HEK293 (cell line): Measurements from ENCODE around the gene NOL9.

Source experiments
- BCL11B ChIP-seq: fragments of 450-650 bp; formaldehyde crosslinking; IDR thresholded peaks from 2 replicates; pipeline ENCODE4 v1.5.1; 2016; ENCODE audit warnings: low read depth, missing biosample characterization, missing genetic modification characterization
- GLI4 ChIP-seq: fragments of 450-650 bp; formaldehyde crosslinking; IDR thresholded peaks from 2 replicates; pipeline ENCODE4 v1.5.1; 2016; ENCODE audit warnings: missing biosample characterization, missing genetic modification characterization
- KLF1 ChIP-seq: fragments of 450-650 bp; formaldehyde crosslinking; IDR thresholded peaks from 2 replicates; pipeline ENCODE4 v1.5.1; 2016; ENCODE audit warnings: missing biosample characterization, missing genetic modification characterization
- KLF8 ChIP-seq: fragments of 450-650 bp; formaldehyde crosslinking; IDR thresholded peaks from 2 replicates; pipeline ENCODE4 v1.5.1; 2016; ENCODE audit warnings: missing biosample characterization, missing genetic modification characterization
- KLF9 ChIP-seq: fragments of 450-650 bp; formaldehyde crosslinking; IDR thresholded peaks from 2 replicates; pipeline ENCODE4 v1.5.1; 2016; ENCODE audit warnings: missing biosample characterization, missing genetic modification characterization, low read depth
- ZBTB7A ChIP-seq: fragments of 450-650 bp; formaldehyde crosslinking; IDR thresholded peaks from 2 replicates; pipeline ENCODE4 v1.5.1; 2016; ENCODE audit warnings: low read depth, missing biosample characterization, missing genetic modification characterization
- ZFP41 ChIP-seq: fragments of 450-650 bp; formaldehyde crosslinking; IDR thresholded peaks from 2 replicates; pipeline ENCODE4 v1.5.1; 2016; ENCODE audit warnings: missing biosample characterization, missing genetic modification characterization, borderline replicate concordance
- ZNF114 ChIP-seq: fragments of 450-650 bp; formaldehyde crosslinking; IDR thresholded peaks from 2 replicates; pipeline ENCODE4 v1.5.0; 2017; ENCODE audit warnings: missing biosample characterization, missing genetic modification characterization
- ZNF184 ChIP-seq: fragments of 450-650 bp; IDR thresholded peaks from 2 replicates; pipeline ENCODE4 v1.5.1; 2018; ENCODE audit warnings: missing biosample characterization, mild to moderate bottlenecking, missing genetic modification characterization
- ZNF24 ChIP-seq: fragments of 450-650 bp; formaldehyde crosslinking; IDR thresholded peaks from 2 replicates; pipeline ENCODE4 v1.5.1; 2016; ENCODE audit warnings: missing biosample characterization, missing genetic modification characterization
- ZNF311 ChIP-seq: fragments of 450-650 bp; formaldehyde crosslinking; IDR thresholded peaks from 2 replicates; pipeline ENCODE4 v1.5.1; 2017; ENCODE audit warnings: missing biosample characterization, missing genetic modification characterization, borderline replicate concordance
- ZNF423 ChIP-seq: fragments of 450-650 bp; formaldehyde crosslinking; IDR thresholded peaks from 2 replicates; pipeline ENCODE4 v1.5.1; 2016; ENCODE audit warnings: missing biosample characterization, missing genetic modification characterization
- ZNF473 ChIP-seq: fragments of 450-650 bp; formaldehyde crosslinking; IDR thresholded peaks from 2 replicates; pipeline ENCODE4 v1.5.1; 2017; ENCODE audit warnings: missing biosample characterization, missing genetic modification characterization
- ZNF48 ChIP-seq: fragments of 450-650 bp; formaldehyde crosslinking; IDR thresholded peaks from 2 replicates; pipeline ENCODE4 v1.5.1; 2016; ENCODE audit warnings: missing biosample characterization, missing genetic modification characterization
- ZNF571 ChIP-seq: fragments of 450-650 bp; formaldehyde crosslinking; IDR thresholded peaks from 2 replicates; pipeline ENCODE4 v1.5.0; 2017; ENCODE audit warnings: missing biosample characterization, missing genetic modification characterization
- ZNF621 ChIP-seq: fragments of 450-650 bp; formaldehyde crosslinking; IDR thresholded peaks from 2 replicates; pipeline ENCODE4 v1.5.1; 2017; ENCODE audit warnings: missing biosample characterization, missing genetic modification characterization
- ZNF777 ChIP-seq: fragments of 450-650 bp; formaldehyde crosslinking; IDR thresholded peaks from 2 replicates; pipeline ENCODE4 v1.5.1; 2017; ENCODE audit warnings: missing biosample characterization, missing genetic modification characterization, borderline replicate concordance
- TF ChIP-seq, protein P1 (sequence below): fragments of 450-650 bp; formaldehyde crosslinking; optimal IDR thresholded peaks from 2 replicates; pipeline ENCODE3; 2016; ENCODE audit warnings: missing biosample characterization, mild to moderate bottlenecking, missing genetic modification characterization
- TF ChIP-seq, protein P2 (sequence below): fragments of 450-650 bp; formaldehyde crosslinking; IDR thresholded peaks from 2 replicates; pipeline ENCODE4 v1.5.1; 2016; ENCODE audit warnings: missing biosample characterization, missing genetic modification characterization, low read depth
- TF ChIP-seq, protein P3 (sequence below): fragments of 450-650 bp; formaldehyde crosslinking; IDR thresholded peaks from 2 replicates; pipeline ENCODE4 v1.5.1; 2017; ENCODE audit warnings: missing biosample characterization, missing genetic modification characterization
- TF ChIP-seq, protein P4 (sequence below): fragments of 450-650 bp; formaldehyde crosslinking; IDR thresholded peaks from 2 replicates; pipeline ENCODE4 v1.5.1; 2016; ENCODE audit warnings: missing biosample characterization, missing genetic modification characterization
- TF ChIP-seq, protein P5 (sequence below): fragments of 450-650 bp; formaldehyde crosslinking; IDR thresholded peaks from 2 replicates; pipeline ENCODE4 v1.5.1; 2016; ENCODE audit warnings: missing biosample characterization, missing genetic modification characterization
- TF ChIP-seq, protein P6 (sequence below): fragments of 450-650 bp; formaldehyde crosslinking; IDR thresholded peaks from 2 replicates; pipeline ENCODE4 v1.5.1; 2017; ENCODE audit warnings: missing biosample characterization, missing genetic modification characterization
- TF ChIP-seq, protein P7 (sequence below): fragments of 450-650 bp; formaldehyde crosslinking; IDR thresholded peaks from 2 replicates; pipeline ENCODE4 v1.5.1; 2016; ENCODE audit warnings: missing biosample characterization, missing genetic modification characterization

Gene NOL9

DNA sequence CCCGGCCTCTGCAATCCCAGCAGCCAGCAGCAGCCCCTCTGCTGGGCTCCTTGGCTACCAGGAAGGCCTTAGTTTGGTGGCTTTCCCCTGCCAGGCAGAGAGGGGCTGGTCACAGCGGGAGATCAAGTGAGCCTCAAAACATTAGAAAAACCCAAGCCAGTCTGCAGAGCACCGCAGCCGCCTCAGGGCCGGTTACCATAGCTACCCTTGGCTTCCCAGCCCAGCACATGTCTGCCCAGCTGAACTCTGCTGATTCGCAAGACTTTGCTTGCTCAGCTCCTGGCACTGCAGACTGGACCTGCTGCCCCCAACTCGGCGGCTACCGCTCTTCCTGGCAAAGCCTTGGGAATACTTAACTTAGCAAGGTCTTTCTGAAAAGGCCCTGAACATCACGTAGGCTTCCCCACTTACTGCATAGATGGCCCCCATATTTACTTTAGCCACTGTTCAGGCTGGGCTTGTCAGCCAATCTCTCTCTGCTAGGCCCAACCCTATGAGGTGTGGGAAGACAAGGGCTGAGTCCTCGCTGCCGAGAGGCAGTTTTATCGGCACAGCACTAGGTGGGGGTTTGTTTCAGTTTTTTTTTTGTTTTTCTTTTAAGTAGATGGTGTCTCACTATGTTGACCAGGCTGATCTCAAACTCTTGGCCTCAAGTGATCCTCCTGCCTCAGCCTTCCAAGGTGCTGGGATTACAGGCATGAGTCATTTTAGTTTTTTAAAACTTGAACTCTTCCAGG lies 34.2 kb downstream of the NOL9 start (continued):
- TF ChIP-seq ZNF184 (tag by site-specific recombination) (no peak), BCL11B (tag by site-specific recombination) (no peak), ZNF114 (no peak), ZNF473 (tag by site-specific recombination) (no peak), ZNF621 (no peak), ZNF48 (tag by site-specific recombination) (no peak), ZFP41 (tag by site-specific recombination) (no peak), KLF9 (tag by site-specific recombination) (no peak), ZNF311 (tag by site-specific recombination) (no peak), ZBTB7A (tag by site-specific recombination) (no peak), ZNF571 (tag by site-specific recombination) (no peak), ZNF423 (no peak), KLF1 (tag by site-specific recombination) (no peak), ZNF777 (no peak), GLI4 (tag by site-specific recombination) (no peak), ZNF24 (no peak), KLF8 (tag by site-specific recombination) (no peak)
- TF ChIP-seq, protein P1, sequence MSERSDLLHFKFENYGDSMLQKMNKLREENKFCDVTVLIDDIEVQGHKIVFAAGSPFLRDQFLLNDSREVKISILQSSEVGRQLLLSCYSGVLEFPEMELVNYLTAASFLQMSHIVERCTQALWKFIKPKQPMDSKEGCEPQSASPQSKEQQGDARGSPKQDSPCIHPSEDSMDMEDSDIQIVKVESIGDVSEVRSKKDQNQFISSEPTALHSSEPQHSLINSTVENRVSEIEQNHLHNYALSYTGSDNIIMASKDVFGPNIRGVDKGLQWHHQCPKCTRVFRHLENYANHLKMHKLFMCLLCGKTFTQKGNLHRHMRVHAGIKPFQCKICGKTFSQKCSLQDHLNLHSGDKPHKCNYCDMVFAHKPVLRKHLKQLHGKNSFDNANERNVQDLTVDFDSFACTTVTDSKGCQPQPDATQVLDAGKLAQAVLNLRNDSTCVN (tag by site-specific recombination), result no peak
- TF ChIP-seq, protein P2, sequence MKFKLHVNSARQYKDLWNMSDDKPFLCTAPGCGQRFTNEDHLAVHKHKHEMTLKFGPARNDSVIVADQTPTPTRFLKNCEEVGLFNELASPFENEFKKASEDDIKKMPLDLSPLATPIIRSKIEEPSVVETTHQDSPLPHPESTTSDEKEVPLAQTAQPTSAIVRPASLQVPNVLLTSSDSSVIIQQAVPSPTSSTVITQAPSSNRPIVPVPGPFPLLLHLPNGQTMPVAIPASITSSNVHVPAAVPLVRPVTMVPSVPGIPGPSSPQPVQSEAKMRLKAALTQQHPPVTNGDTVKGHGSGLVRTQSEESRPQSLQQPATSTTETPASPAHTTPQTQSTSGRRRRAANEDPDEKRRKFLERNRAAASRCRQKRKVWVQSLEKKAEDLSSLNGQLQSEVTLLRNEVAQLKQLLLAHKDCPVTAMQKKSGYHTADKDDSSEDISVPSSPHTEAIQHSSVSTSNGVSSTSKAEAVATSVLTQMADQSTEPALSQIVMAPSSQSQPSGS (tag by site-specific recombination), result no peak
- TF ChIP-seq, protein P3, sequence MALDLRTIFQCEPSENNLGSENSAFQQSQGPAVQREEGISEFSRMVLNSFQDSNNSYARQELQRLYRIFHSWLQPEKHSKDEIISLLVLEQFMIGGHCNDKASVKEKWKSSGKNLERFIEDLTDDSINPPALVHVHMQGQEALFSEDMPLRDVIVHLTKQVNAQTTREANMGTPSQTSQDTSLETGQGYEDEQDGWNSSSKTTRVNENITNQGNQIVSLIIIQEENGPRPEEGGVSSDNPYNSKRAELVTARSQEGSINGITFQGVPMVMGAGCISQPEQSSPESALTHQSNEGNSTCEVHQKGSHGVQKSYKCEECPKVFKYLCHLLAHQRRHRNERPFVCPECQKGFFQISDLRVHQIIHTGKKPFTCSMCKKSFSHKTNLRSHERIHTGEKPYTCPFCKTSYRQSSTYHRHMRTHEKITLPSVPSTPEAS (tag by site-specific recombination), result no peak
- TF ChIP-seq, protein P4, sequence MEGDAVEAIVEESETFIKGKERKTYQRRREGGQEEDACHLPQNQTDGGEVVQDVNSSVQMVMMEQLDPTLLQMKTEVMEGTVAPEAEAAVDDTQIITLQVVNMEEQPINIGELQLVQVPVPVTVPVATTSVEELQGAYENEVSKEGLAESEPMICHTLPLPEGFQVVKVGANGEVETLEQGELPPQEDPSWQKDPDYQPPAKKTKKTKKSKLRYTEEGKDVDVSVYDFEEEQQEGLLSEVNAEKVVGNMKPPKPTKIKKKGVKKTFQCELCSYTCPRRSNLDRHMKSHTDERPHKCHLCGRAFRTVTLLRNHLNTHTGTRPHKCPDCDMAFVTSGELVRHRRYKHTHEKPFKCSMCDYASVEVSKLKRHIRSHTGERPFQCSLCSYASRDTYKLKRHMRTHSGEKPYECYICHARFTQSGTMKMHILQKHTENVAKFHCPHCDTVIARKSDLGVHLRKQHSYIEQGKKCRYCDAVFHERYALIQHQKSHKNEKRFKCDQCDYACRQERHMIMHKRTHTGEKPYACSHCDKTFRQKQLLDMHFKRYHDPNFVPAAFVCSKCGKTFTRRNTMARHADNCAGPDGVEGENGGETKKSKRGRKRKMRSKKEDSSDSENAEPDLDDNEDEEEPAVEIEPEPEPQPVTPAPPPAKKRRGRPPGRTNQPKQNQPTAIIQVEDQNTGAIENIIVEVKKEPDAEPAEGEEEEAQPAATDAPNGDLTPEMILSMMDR (tag by site-specific recombination), result no peak
- TF ChIP-seq, protein P5, sequence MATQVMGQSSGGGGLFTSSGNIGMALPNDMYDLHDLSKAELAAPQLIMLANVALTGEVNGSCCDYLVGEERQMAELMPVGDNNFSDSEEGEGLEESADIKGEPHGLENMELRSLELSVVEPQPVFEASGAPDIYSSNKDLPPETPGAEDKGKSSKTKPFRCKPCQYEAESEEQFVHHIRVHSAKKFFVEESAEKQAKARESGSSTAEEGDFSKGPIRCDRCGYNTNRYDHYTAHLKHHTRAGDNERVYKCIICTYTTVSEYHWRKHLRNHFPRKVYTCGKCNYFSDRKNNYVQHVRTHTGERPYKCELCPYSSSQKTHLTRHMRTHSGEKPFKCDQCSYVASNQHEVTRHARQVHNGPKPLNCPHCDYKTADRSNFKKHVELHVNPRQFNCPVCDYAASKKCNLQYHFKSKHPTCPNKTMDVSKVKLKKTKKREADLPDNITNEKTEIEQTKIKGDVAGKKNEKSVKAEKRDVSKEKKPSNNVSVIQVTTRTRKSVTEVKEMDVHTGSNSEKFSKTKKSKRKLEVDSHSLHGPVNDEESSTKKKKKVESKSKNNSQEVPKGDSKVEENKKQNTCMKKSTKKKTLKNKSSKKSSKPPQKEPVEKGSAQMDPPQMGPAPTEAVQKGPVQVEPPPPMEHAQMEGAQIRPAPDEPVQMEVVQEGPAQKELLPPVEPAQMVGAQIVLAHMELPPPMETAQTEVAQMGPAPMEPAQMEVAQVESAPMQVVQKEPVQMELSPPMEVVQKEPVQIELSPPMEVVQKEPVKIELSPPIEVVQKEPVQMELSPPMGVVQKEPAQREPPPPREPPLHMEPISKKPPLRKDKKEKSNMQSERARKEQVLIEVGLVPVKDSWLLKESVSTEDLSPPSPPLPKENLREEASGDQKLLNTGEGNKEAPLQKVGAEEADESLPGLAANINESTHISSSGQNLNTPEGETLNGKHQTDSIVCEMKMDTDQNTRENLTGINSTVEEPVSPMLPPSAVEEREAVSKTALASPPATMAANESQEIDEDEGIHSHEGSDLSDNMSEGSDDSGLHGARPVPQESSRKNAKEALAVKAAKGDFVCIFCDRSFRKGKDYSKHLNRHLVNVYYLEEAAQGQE (tag by site-specific recombination), result no peak
- TF ChIP-seq, protein P6, sequence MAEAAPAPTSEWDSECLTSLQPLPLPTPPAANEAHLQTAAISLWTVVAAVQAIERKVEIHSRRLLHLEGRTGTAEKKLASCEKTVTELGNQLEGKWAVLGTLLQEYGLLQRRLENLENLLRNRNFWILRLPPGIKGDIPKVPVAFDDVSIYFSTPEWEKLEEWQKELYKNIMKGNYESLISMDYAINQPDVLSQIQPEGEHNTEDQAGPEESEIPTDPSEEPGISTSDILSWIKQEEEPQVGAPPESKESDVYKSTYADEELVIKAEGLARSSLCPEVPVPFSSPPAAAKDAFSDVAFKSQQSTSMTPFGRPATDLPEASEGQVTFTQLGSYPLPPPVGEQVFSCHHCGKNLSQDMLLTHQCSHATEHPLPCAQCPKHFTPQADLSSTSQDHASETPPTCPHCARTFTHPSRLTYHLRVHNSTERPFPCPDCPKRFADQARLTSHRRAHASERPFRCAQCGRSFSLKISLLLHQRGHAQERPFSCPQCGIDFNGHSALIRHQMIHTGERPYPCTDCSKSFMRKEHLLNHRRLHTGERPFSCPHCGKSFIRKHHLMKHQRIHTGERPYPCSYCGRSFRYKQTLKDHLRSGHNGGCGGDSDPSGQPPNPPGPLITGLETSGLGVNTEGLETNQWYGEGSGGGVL (tag by site-specific recombination), result no peak
- TF ChIP-seq, protein P7, sequence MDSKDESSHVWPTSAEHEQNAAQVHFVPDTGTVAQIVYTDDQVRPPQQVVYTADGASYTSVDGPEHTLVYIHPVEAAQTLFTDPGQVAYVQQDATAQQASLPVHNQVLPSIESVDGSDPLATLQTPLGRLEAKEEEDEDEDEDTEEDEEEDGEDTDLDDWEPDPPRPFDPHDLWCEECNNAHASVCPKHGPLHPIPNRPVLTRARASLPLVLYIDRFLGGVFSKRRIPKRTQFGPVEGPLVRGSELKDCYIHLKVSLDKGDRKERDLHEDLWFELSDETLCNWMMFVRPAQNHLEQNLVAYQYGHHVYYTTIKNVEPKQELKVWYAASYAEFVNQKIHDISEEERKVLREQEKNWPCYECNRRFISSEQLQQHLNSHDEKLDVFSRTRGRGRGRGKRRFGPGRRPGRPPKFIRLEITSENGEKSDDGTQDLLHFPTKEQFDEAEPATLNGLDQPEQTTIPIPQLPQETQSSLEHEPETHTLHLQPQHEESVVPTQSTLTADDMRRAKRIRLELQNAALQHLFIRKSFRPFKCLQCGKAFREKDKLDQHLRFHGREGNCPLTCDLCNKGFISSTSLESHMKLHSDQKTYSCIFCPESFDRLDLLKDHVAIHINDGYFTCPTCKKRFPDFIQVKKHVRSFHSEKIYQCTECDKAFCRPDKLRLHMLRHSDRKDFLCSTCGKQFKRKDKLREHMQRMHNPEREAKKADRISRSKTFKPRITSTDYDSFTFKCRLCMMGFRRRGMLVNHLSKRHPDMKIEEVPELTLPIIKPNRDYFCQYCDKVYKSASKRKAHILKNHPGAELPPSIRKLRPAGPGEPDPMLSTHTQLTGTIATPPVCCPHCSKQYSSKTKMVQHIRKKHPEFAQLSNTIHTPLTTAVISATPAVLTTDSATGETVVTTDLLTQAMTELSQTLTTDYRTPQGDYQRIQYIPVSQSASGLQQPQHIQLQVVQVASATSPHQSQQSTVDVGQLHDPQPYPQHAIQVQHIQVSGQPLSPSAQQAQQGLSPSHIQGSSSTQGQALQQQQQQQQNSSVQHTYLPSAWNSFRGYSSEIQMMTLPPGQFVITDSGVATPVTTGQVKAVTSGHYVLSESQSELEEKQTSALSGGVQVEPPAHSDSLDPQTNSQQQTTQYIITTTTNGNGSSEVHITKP (tag by site-specific recombination), result peak; percentile 37
